Subcutaneous adipose tissue (tissue), 4 donors: ENCODE data around the gene DGKD. TPM values are rescaled to one million over a fixed set of nuclear protein-coding genes. Genes with fewer than 3 reads are reported as not detected.

Experiments
- CTCF ChIP-seq: fragments of 450-650 bp; IDR thresholded peaks from one replicate; pipeline ENCODE4 v1.5.1; 2016; ENCODE audit warnings: low read depth, mild to moderate bottlenecking, control low read depth, antibody characterized with exemption, moderate library complexity
- total RNA-seq, 4 donors: library from RNA; depleted of rRNA; stranded (reverse); fragments of >200 nt; gene quantifications; one replicate each; pipeline ENCODE4 v1.1.0, GENCODE V29; 2016

Gene DGKD
- total RNA-seq, 4 donors from 2014 or later, result 13.0 to 24.9 (median 17.8) TPM

- TF ChIP-seq CTCF, result no peak
These were observed 15.2 kb downstream of the DGKD start for GRCh38 chr2:233369462-233369861.

- no peak for TF ChIP-seq CTCF
These were observed 15.8 kb downstream of the DGKD start for GRCh38 chr2:233369897-233370685.

- TF ChIP-seq CTCF, result no peak
These were observed 17.3 kb downstream of the DGKD start for GRCh38 chr2:233371641-233372040.

GRCh38 chr2:233372855-233373254 lies 18.6 kb downstream of the DGKD start:
- TF ChIP-seq CTCF, result no peak

GRCh38 chr2:233373316-233373715 lies 19.0 kb downstream of the DGKD start:
- no peak for TF ChIP-seq CTCF

- TF ChIP-seq CTCF, result no peak
These were observed 21.4 kb downstream of the DGKD start for GRCh38 chr2:233375490-233376314.

- no peak for TF ChIP-seq CTCF
These were observed 24.7 kb downstream of the DGKD start for GRCh38 chr2:233379034-233379433.
